SK-N-MC (cell line): ENCODE results near the gene PTPRN2.

Experiments used
- EZH2 ChIP-seq: fragments of 200-600 bp; sonication (generic); IDR thresholded peaks from one replicate; pipeline ENCODE4 v1.6.1; 2017; ENCODE audit warnings: antibody characterized with exemption
- FOXP2 ChIP-seq: optimal IDR thresholded peaks from 2 replicates; pipeline ENCODE3; 2011; ENCODE audit warnings: mild to moderate bottlenecking, moderate library complexity; ENCODE audit not compliant: insufficient read depth; ENCODE audit errors: extremely low read length, control extremely low read depth
- POLR2AphosphoS5 ChIP-seq: IDR thresholded peaks from 2 replicates; pipeline ENCODE4 v1.6.1; 2012; ENCODE audit warnings: mild to moderate bottlenecking, low read depth, low read length, borderline replicate concordance

DNA sequence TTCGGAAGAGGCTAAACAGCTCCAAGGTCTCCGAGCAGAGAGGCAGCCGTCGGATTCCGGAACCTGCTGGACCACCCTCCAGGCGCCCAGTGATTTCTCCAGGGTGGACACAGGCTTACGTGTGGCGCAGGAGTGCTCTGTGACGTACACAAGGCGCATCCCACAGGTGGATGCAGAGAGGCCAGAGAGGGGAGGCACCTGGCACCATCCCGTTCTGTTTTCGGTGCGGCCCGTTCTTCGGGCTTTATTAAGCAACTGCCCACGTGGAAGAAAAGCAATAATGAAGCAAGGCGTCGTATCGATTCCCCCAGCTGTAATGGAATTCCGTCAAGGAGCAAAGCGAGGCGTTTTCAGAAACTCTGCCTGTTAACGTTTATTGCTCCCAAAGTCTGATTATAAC lies 163.6 kb downstream of the PTPRN2 start:
- TF ChIP-seq EZH2 (no peak), POLR2AphosphoS5 (no peak), FOXP2 (no peak)
